Fibroblast of lung (primary cell): ENCODE data around the gene HNRNPA3. TPM values are rescaled to one million over a fixed set of nuclear protein-coding genes. Genes with fewer than 3 reads are reported as not detected.
A peak's percentile ranks its signal among the peaks of the same experiment; 100 is the strongest.
"Not testable (repeated sequence)": the region's sequence is repeated elsewhere in the genome, so short reads cannot be mapped to it uniquely, and the experiment has no call there.

ENCODE experiments used
- DNase-seq, 2 donors: peaks; one replicate each; pipeline versions ENCODE4 v3.0.0 to v3.0.0-alpha.2; 2010; ENCODE audit warnings: low read depth in 2 of 2
- H2AFZ ChIP-seq: 2 replicates; pipeline ENCODE4 v1.5.1; 2012; ENCODE audit warnings: low read length, control low read depth, inconsistent platforms
- H3K27ac ChIP-seq: 2 replicates; pipeline ENCODE4 v1.5.1; 2011; ENCODE audit warnings: low read length, control low read depth; ENCODE audit not compliant: insufficient read depth
- H3K27me3 ChIP-seq: 2 replicates; pipeline ENCODE4 v1.5.1; 2011; ENCODE audit warnings: mild to moderate bottlenecking, low read length; ENCODE audit not compliant: control insufficient read depth, insufficient read depth
- H3K36me3 ChIP-seq: 2 replicates; pipeline ENCODE4 v1.5.1; 2011; ENCODE audit warnings: low read length; ENCODE audit not compliant: control insufficient read depth, insufficient read depth
- H3K4me1 ChIP-seq: 2 replicates; pipeline ENCODE4 v1.5.1; 2011; ENCODE audit warnings: low read length; ENCODE audit not compliant: control insufficient read depth, insufficient read depth; ENCODE audit errors: extremely low read depth
- H3K4me2 ChIP-seq: 2 replicates; pipeline ENCODE4 v1.5.1; 2011; ENCODE audit warnings: low read length, control low read depth; ENCODE audit not compliant: insufficient read depth; ENCODE audit errors: extremely low read depth
- H3K4me3 ChIP-seq, 4 experiments: fragments of 200-600 bp in 1 of 4; sonication (generic) in 1 of 4; replicated peaks in 1 of 4; 2 replicates each; pipeline ENCODE4 v1.5.1; 2011 to 2016; ENCODE audit warnings: low read length in 4 of 4, low read depth in 3 of 4, mild to moderate bottlenecking in 3 of 4, control low read depth in 2 of 4, inconsistent platforms in 1 of 4, mixed read lengths in 1 of 4; ENCODE audit not compliant: insufficient read depth in 1 of 4; ENCODE audit errors: control extremely low read depth in 1 of 4
- H3K79me2 ChIP-seq: 2 replicates; pipeline ENCODE4 v1.5.1; 2012; ENCODE audit warnings: mild to moderate bottlenecking, low read length, inconsistent platforms; ENCODE audit not compliant: control insufficient read depth, insufficient read depth
- H3K9ac ChIP-seq: 2 replicates; pipeline ENCODE4 v1.5.1; 2011; ENCODE audit warnings: mild to moderate bottlenecking, low read length, control low read depth; ENCODE audit not compliant: insufficient read depth
- H3K9me3 ChIP-seq: 2 replicates; pipeline ENCODE4 v1.5.1; 2012; ENCODE audit warnings: low read depth, low read length; ENCODE audit not compliant: control insufficient read depth, insufficient read depth
- H4K20me1 ChIP-seq: 2 replicates; pipeline ENCODE4 v1.5.1; 2011; ENCODE audit warnings: low read length; ENCODE audit not compliant: control insufficient read depth, insufficient read depth; ENCODE audit errors: extremely low read depth
- CTCF ChIP-seq, 2 donors: IDR thresholded peaks in 1 of 2; conservative IDR thresholded peaks in 1 of 2; 1 replicate in 1 of 2; 2 replicates in 1 of 2; pipeline ENCODE4 v1.5.1; 2011 to 2012; ENCODE audit warnings: low read length in 2 of 2, control low read depth in 1 of 2, inconsistent platforms in 1 of 2, low read depth in 1 of 2, mild to moderate bottlenecking in 1 of 2
- EZH2 ChIP-seq: IDR thresholded peaks from 2 replicates; pipeline ENCODE4 v1.5.1; 2012; ENCODE audit warnings: low read length, control low read depth, mild to moderate bottlenecking; ENCODE audit errors: missing control alignments
- polyA plus RNA-seq, 2 donors: library from polyadenylated mRNA; depleted of rRNA in 1 of 2; stranded (reverse) in 1 of 2; unstranded in 1 of 2; fragments of >200 nt; gene quantifications; 2 replicates each; pipeline ENCODE4 v1.2.1, GENCODE V29; 2011 to 2012; ENCODE audit warnings: missing spikeins in 1 of 2
- total RNA-seq: library from RNA; depleted of rRNA; stranded (reverse); fragments of >200 nt; gene quantifications from 2 replicates; pipeline ENCODE4 v1.2.1, GENCODE V29; 2014

The HNRNPA3 gene
- total and polyA plus RNA-seq, 2 donors (not counting 1 experiment from before 2014, with no cell fraction given), result 34.5 to 81.2 TPM

GRCh38 chr2:177180269-177181000 is 32.2 kb upstream of the HNRNPA3 start:
- no peaks in the 10 kb centered on the region for H3K27me3 ChIP-seq
- no peak overlapping the region for H3K4me2 ChIP-seq
- no peaks in the 10 kb centered on the region for H3K79me2 ChIP-seq
- no peak overlapping the region for H3K27ac ChIP-seq
- H3K9ac ChIP-seq, result no peak overlapping the region
- no peak overlapping the region for H3K4me3 ChIP-seq
- DNase-seq, result no peak
- H4K20me1 ChIP-seq, result no peaks in the 10 kb centered on the region
- no peaks in the 10 kb centered on the region for H3K9me3 ChIP-seq
- no peak for TF ChIP-seq EZH2
- no peak for TF ChIP-seq CTCF (conservative IDR thresholded peaks at IDR 0.05 in 1 of 2, IDR thresholded peaks at IDR 0.05 in 1 of 2; ENCODE audit: low read depth in 1 of 2, low read length in 2 of 2)
- no peaks in the 10 kb centered on the region for H3K4me1 ChIP-seq
- no peaks in the 10 kb centered on the region for H3K36me3 ChIP-seq
- no peak overlapping the region for H2AFZ ChIP-seq

- Histone ChIP-seq H3K79me2 (no peaks in the 10 kb centered on the region), H3K9ac (no peak overlapping the region), H3K4me3 (no peak overlapping the region), H2AFZ (no peak overlapping the region), H3K4me2 (no peak overlapping the region), H3K9me3 (no peaks in the 10 kb centered on the region), H3K36me3 (no peaks in the 10 kb centered on the region), H3K27ac (no peak overlapping the region), H3K27me3 (no peaks in the 10 kb centered on the region), H4K20me1 (no peaks in the 10 kb centered on the region), H3K4me1 (peaks cover 3% of the 10 kb centered on the region)
- TF ChIP-seq CTCF (conservative IDR thresholded peaks at IDR 0.05 in 1 of 2, IDR thresholded peaks at IDR 0.05 in 1 of 2; ENCODE audit: low read depth in 1 of 2, low read length in 2 of 2) (no peak), EZH2 (no peak)
- DNase-seq, result peak in 1 of 2 donors; percentile 11
Measured at GRCh38 chr2:177183860-177184259, 28.7 kb upstream of the HNRNPA3 start.

- no peak overlapping the region for H3K4me2 ChIP-seq
- no peak overlapping the region for H3K9ac ChIP-seq
- peaks cover 3% of the 10 kb centered on the region for H3K4me1 ChIP-seq
- TF ChIP-seq EZH2 (no peak), CTCF (conservative IDR thresholded peaks at IDR 0.05 in 1 of 2, IDR thresholded peaks at IDR 0.05 in 1 of 2; ENCODE audit: low read depth in 1 of 2, low read length in 2 of 2) (no peak)
- H2AFZ ChIP-seq, result no peak overlapping the region
- H3K36me3 ChIP-seq, result no peaks in the 10 kb centered on the region
- no peaks in the 10 kb centered on the region for H3K27me3 ChIP-seq
- no peak overlapping the region for H3K27ac ChIP-seq
- DNase-seq, result no peak
- H3K4me3 ChIP-seq, result no peak overlapping the region
- H3K79me2 ChIP-seq, result no peaks in the 10 kb centered on the region
- H3K9me3 ChIP-seq, result no peaks in the 10 kb centered on the region
- H4K20me1 ChIP-seq, result no peaks in the 10 kb centered on the region
Measured at GRCh38 chr2:177184606-177185005, 28.0 kb upstream of the HNRNPA3 start.

- H3K4me2 ChIP-seq, H3K27ac ChIP-seq, H3K9ac ChIP-seq, H4K20me1 ChIP-seq, H3K4me3 ChIP-seq, H2AFZ ChIP-seq, H3K79me2 ChIP-seq, H3K4me1 ChIP-seq, H3K9me3 ChIP-seq, DNase-seq, H3K27me3 ChIP-seq, H3K36me3 ChIP-seq: not testable (repeated sequence)
Measured at GRCh38 chr2:177186038-177186437, 26.6 kb upstream of the HNRNPA3 start.
